Ascending aorta (tissue), 2 donors: ENCODE measurements around the gene ALDH16A1. TPM values are rescaled to one million over a fixed set of nuclear protein-coding genes. Genes with fewer than 3 reads are reported as not detected.
A peak's percentile ranks its signal among the peaks of the same experiment; 100 is the strongest.
"Not testable (repeated sequence)": the region's sequence is repeated elsewhere in the genome, so short reads cannot be mapped to it uniquely, and the experiment has no call there.

Source experiments
- DNase-seq, 2 donors: peaks; one replicate each; pipeline ENCODE4 v3.0.0-alpha.2; 2019; ENCODE audit warnings: low spot score in 2 of 2
- H3K27ac ChIP-seq, 2 donors: fragments of 200-600 bp; sonication (generic); one replicate each; pipeline ENCODE4 v1.5.1; 2016 to 2017; ENCODE audit warnings: mild to moderate bottlenecking in 1 of 2
- H3K27me3 ChIP-seq: fragments of 200-600 bp; sonication (generic); one replicate; pipeline ENCODE4 v1.5.1; 2017
- H3K36me3 ChIP-seq, 2 donors: fragments of 200-600 bp; sonication (generic); one replicate each; pipeline ENCODE4 v1.5.1; 2016
- H3K4me1 ChIP-seq, 2 donors: fragments of 200-600 bp; sonication (generic); one replicate each; pipeline ENCODE4 v1.5.1; 2016 to 2017; ENCODE audit warnings: mild to moderate bottlenecking in 1 of 2
- H3K4me3 ChIP-seq, 2 donors: fragments of 200-600 bp; sonication (generic); one replicate each; pipeline ENCODE4 v1.5.1; 2016 to 2017; ENCODE audit warnings: mild to moderate bottlenecking in 1 of 2
- H3K9me3 ChIP-seq, 2 donors: fragments of 200-600 bp; sonication (generic); one replicate each; pipeline ENCODE4 v1.5.1; 2016
- intact Hi-C: fragments of 100-400 bp; cut with DNase I; formaldehyde crosslinking; loops from one replicate; pipeline ENCODE4 v1.15.1; 2023
- total RNA-seq: library from RNA; depleted of rRNA; stranded (reverse); fragments of >200 nt; gene quantifications from one replicate; pipeline ENCODE4 v1.1.0, GENCODE V29; 2016
- TF ChIP-seq, protein P1 (sequence below), 3 experiments: fragments of 200-600 bp in 2 of 3; fragments of 450-650 bp in 1 of 3; sonication (generic) in 2 of 3; IDR thresholded peaks; one replicate each; pipeline ENCODE4 v1.5.1; 2016 to 2019; ENCODE audit warnings: antibody characterized with exemption in 3 of 3, mild to moderate bottlenecking in 1 of 3, moderate library complexity in 1 of 3

Gene ALDH16A1
- total RNA-seq, 1 donor from 2014 or later: 27.9 TPM

DNA sequence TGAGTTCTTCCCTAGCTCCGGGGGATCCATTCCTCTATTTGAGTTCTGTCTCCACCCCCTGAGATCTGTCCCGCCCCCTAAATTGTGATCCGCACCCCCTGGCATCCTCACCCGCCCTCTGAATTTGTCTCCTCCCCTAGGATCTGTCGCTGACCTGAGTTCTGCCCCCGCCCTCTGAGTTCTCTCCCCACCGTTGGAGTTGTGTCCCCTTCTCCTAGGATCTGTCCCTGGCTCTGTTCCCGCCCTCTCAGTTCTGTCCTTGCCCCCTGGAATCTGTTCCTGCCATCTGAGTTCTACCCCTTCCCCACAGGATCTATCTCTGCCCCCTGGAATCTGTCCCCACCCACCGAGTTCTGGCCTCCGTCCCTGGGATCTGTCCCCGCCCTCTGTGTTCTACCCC is 10.7 kb upstream of the ALDH16A1 start:
- peak overlapping the region; percentile 36 to 66 for H3K27ac ChIP-seq
- intact Hi-C loops: loop anchor here (2.0 kb wide), 1 partner anchor 216 kb away; no protein-coding TSS in a partner anchor
- TF ChIP-seq, protein P1, sequence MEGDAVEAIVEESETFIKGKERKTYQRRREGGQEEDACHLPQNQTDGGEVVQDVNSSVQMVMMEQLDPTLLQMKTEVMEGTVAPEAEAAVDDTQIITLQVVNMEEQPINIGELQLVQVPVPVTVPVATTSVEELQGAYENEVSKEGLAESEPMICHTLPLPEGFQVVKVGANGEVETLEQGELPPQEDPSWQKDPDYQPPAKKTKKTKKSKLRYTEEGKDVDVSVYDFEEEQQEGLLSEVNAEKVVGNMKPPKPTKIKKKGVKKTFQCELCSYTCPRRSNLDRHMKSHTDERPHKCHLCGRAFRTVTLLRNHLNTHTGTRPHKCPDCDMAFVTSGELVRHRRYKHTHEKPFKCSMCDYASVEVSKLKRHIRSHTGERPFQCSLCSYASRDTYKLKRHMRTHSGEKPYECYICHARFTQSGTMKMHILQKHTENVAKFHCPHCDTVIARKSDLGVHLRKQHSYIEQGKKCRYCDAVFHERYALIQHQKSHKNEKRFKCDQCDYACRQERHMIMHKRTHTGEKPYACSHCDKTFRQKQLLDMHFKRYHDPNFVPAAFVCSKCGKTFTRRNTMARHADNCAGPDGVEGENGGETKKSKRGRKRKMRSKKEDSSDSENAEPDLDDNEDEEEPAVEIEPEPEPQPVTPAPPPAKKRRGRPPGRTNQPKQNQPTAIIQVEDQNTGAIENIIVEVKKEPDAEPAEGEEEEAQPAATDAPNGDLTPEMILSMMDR (IDR thresholded peaks at IDR 0.05): no peak
- peak overlapping the region; percentile 55 to 75 for H3K4me3 ChIP-seq
- peaks cover 0 to 7% of the 10 kb centered on the region in 2 donors for H3K36me3 ChIP-seq
- no peaks in the 10 kb centered on the region for H3K9me3 ChIP-seq
- DNase-seq: no peak
- no peaks in the 10 kb centered on the region for H3K4me1 ChIP-seq
- H3K27me3 ChIP-seq: peaks cover 12% of the 10 kb centered on the region

GRCh38 chr19:49442771-49443365 is 10.2 kb upstream of the ALDH16A1 start:
- Histone ChIP-seq H3K4me1 (no peaks in the 10 kb centered on the region), H3K27ac (peak overlapping the region; percentile 62 to 66), H3K9me3 (no peaks in the 10 kb centered on the region), H3K27me3 (peaks cover 10% of the 10 kb centered on the region), H3K36me3 (peaks cover 0 to 8% of the 10 kb centered on the region in 2 donors), H3K4me3 (peak overlapping the region; percentile 55 to 75)
- intact Hi-C loops: loop anchor here (1.0 to 2.0 kb wide), 4 partner anchors 51 to 216 kb away; partner anchors contain the start of gene DKKL1
- peak; percentile 70 to 96 for DNase-seq
- TF ChIP-seq, protein P1 (IDR thresholded peaks at IDR 0.05): no peak

DNA sequence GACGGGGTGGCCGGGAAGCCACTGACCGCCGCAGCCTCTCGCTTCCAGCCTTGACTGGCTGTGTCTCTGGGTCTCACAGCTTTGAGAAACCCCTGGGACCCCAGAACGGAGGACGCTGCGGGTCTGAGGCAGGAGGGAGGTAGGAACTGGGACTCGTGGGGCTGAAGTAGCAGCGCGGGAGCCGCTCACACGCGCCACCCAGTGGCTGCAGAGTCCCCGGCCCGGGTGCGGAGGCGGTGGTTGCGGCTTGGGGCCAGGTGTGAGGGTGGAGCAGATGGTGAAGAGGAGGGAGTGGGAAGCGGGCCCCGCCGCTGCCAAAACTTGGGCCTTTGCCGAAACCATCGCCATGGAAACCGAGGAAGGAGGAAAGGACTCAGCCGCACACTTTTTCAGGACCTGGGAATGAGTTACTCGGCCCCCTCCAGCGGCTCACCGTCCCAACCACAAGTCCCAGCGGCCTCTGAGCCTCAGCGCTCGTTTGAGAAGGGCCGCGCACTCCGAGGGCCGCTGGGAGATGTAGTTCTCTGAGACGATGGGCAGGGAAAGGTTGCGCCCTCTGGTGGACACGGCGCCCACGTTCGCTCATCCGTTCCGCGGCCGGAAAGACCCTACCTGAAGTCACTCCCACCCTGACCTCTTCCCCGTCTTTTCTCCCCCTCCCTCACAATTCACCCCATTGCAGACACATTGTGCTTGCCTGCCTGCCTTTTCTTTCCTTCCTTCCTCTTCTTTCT is 9.5 kb upstream of the ALDH16A1 start:
- peak; percentile 76 to 98 for DNase-seq
- Histone ChIP-seq H3K27me3 (peaks cover 10% of the 10 kb centered on the region), H3K9me3 (no peaks in the 10 kb centered on the region), H3K4me3 (peak overlapping the region; percentile 55 to 75), H3K36me3 (peaks cover 0 to 8% of the 10 kb centered on the region in 2 donors), H3K27ac (peak overlapping the region; percentile 62 to 66), H3K4me1 (no peaks in the 10 kb centered on the region)
- intact Hi-C loops: loop anchor here (1.0 to 2.0 kb wide), 4 partner anchors 51 to 217 kb away; partner anchors contain the start of gene DKKL1
- TF ChIP-seq, protein P1 (IDR thresholded peaks at IDR 0.05): peak; percentile 77 to 90 (median 78)

DNA sequence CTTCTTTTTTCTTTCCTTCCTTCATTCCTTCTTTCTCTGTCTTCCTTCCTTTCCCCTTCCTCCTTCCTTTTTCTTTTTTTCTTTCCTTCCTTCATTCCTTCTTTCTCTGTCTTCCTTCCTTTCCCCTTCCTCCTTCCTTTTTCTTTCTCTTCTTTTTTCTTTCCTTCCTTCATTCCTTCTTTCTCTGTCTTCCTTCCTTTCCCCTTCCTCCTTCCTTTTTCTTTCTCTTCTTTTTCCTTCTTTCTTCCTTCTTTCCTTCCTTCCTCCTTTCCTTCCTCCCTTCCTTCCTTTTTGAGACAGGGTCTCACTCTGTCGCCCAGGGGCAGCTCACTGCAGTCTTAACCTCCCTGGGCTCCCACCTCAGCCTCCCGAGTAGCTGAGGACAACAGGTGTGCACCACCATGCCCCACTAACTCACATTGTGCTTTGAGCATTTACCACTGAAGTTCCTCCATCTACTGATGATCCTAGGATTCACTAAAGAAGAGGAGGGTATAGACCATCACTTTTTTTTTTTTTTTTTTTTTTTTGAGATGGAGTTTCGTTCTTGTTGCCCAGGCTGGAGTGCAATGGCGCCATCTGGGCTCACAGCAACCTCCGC is 8.8 kb upstream of the ALDH16A1 start:
- Histone ChIP-seq H3K4me3 (peak overlapping the region in 1 of 2 donors; percentile 75), H3K27ac (peak overlapping the region in 1 of 2 donors; percentile 66), H3K36me3 (peaks cover 5 to 14% of the 10 kb centered on the region in 2 donors)
- DNase-seq, intact Hi-C loops, H3K4me1 ChIP-seq, H3K27me3 ChIP-seq, H3K9me3 ChIP-seq: not testable (repeated sequence)

DNA sequence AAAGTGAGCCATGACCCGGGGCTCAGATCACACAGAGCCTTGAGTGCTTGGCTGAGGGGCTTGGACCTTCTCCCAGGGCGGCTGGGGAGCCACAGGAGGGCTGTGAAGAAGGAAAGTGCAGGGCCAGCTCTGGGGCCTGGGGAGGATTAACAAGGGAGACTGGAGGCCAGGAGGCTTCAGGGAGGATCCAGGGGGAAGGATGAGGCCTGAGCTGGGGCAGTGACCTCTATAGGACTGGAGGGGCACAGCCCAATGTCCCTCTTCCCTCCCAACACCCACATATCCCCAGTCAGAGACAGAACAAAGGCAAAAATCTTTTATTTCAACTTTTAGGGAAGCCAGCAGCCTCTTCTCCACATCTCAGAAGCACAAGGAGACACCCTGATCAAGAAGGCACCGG is 7.0 kb upstream of the ALDH16A1 start:
- peaks cover 0 to 6% of the 10 kb centered on the region in 2 donors for H3K4me1 ChIP-seq
- intact Hi-C loops: no loop called here
- peaks cover 3% of the 10 kb centered on the region for H3K27me3 ChIP-seq
- no peaks in the 10 kb centered on the region for H3K9me3 ChIP-seq
- H3K36me3 ChIP-seq: peaks cover 8 to 16% of the 10 kb centered on the region in 2 donors
- TF ChIP-seq, protein P1 (IDR thresholded peaks at IDR 0.05): no peak
- H3K27ac ChIP-seq: no peak overlapping the region
- no peak overlapping the region for H3K4me3 ChIP-seq
- DNase-seq: no peak
